Stomach smooth muscle (tissue), 2 donors: ENCODE data around the gene DAB2IP.
A peak's percentile ranks its signal among the peaks of the same experiment; 100 is the strongest.
"Not testable (repeated sequence)": the region's sequence is repeated elsewhere in the genome, so short reads cannot be mapped to it uniquely, and the experiment has no call there.

Source experiments
- H3K27ac ChIP-seq: one replicate; pipeline ENCODE4 v1.7.0; 2013; ENCODE audit warnings: mild to moderate bottlenecking, low read length, inconsistent platforms
- H3K27me3 ChIP-seq, 2 donors: one replicate each; pipeline ENCODE4 v1.7.0; 2013; ENCODE audit warnings: low read length in 2 of 2; ENCODE audit not compliant: insufficient read depth in 2 of 2, control insufficient read depth in 1 of 2
- H3K36me3 ChIP-seq, 2 donors: one replicate each; pipeline ENCODE4 v1.7.0; 2013; ENCODE audit warnings: low read length in 2 of 2; ENCODE audit not compliant: control insufficient read depth in 2 of 2, insufficient read depth in 2 of 2
- H3K4me1 ChIP-seq: one replicate; pipeline ENCODE4 v1.7.0; 2013; ENCODE audit warnings: low read length; ENCODE audit not compliant: control insufficient read depth, insufficient read depth
- H3K4me3 ChIP-seq, 2 donors: one replicate each; pipeline ENCODE4 v1.7.0; 2013; ENCODE audit warnings: low read length in 2 of 2
- H3K9ac ChIP-seq, 2 donors: one replicate each; pipeline ENCODE4 v1.7.0; 2013; ENCODE audit warnings: low read length in 2 of 2, mild to moderate bottlenecking in 1 of 2
- H3K9me3 ChIP-seq, 2 donors: one replicate each; pipeline ENCODE4 v1.7.0; 2013; ENCODE audit warnings: low read length in 2 of 2; ENCODE audit not compliant: control insufficient read depth in 2 of 2
- donor health status: healthy.
- donor health status: Pancreatic carcinoma.

Gene DAB2IP

GRCh38 chr9:121644040-121644439 is 7.4 kb upstream of the DAB2IP start:
- not testable (repeated sequence) for H3K4me3 ChIP-seq, H3K9ac ChIP-seq, H3K27ac ChIP-seq, H3K27me3 ChIP-seq, H3K9me3 ChIP-seq, H3K36me3 ChIP-seq
- peaks cover 20% of the 10 kb centered on the region for H3K4me1 ChIP-seq

DNA sequence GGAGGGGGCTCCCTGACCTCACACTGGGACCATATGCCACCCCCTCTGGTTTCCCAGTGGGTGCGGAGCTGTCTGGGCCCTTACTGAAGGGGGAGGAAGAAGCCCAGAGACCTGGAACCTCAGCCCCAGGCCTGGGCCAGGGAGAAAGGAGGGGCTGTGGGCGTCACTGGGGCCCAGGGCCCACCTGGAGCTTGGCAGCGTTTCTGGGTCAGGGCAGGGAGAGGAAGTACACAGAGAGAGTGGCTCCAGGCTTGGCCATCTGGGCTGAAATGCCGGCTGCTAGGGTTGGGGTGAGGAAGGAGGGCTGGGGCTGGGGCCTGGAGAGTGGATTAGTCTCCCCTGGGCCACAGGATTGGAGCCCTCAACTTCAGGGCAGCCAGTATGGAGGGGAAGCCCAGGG is 6.4 kb upstream of the DAB2IP start:
- no peaks in the 10 kb centered on the region for H3K36me3 ChIP-seq
- H3K9ac ChIP-seq, result peak overlapping the region; percentile 21 to 45
- peak overlapping the region; percentile 18 for H3K27ac ChIP-seq
- H3K27me3 ChIP-seq, result no peaks in the 10 kb centered on the region
- peaks cover 27% of the 10 kb centered on the region for H3K4me1 ChIP-seq
- H3K9me3 ChIP-seq, result no peaks in the 10 kb centered on the region
- H3K4me3 ChIP-seq, result no peak overlapping the region

- H3K27me3 ChIP-seq, result no peaks in the 10 kb centered on the region
- no peak overlapping the region for H3K4me3 ChIP-seq
- no peak overlapping the region for H3K27ac ChIP-seq
Observed at GRCh38 chr9:121645853-121646807, 5.3 kb upstream of the DAB2IP start.

GRCh38 chr9:121646992-121647391 is 4.4 kb upstream of the DAB2IP start:
- peaks cover 38% of the 10 kb centered on the region for H3K4me1 ChIP-seq
- H3K9ac ChIP-seq, result no peak overlapping the region
- no peaks in the 10 kb centered on the region for H3K9me3 ChIP-seq
- H3K27me3 ChIP-seq, result no peaks in the 10 kb centered on the region
- H3K4me3 ChIP-seq, result no peak overlapping the region
- H3K36me3 ChIP-seq, result no peaks in the 10 kb centered on the region
- H3K27ac ChIP-seq, result no peak overlapping the region

More at GRCh38 chr9:121645853-121646807, 5.3 kb upstream of the DAB2IP start:
- Histone ChIP-seq H3K36me3 (no peaks in the 10 kb centered on the region), H3K4me1 (peaks cover 32% of the 10 kb centered on the region), H3K9me3 (no peaks in the 10 kb centered on the region), H3K9ac (no peak overlapping the region)

- Histone ChIP-seq H3K9ac (no peak overlapping the region), H3K27ac (no peak overlapping the region), H3K4me3 (no peak overlapping the region), H3K4me1 (peaks cover 49% of the 10 kb centered on the region), H3K9me3 (no peaks in the 10 kb centered on the region), H3K27me3 (no peaks in the 10 kb centered on the region), H3K36me3 (no peaks in the 10 kb centered on the region)
Observed at GRCh38 chr9:121648172-121648571, 3.3 kb upstream of the DAB2IP start.

- Histone ChIP-seq H3K4me3 (no peak overlapping the region), H3K27ac (peak overlapping the region; percentile 24), H3K9me3 (no peaks in the 10 kb centered on the region), H3K27me3 (no peaks in the 10 kb centered on the region), H3K36me3 (no peaks in the 10 kb centered on the region), H3K9ac (no peak overlapping the region), H3K4me1 (peaks cover 54% of the 10 kb centered on the region)
Observed at GRCh38 chr9:121648799-121649198, 2.6 kb upstream of the DAB2IP start.

- Histone ChIP-seq H3K27ac (peak overlapping the region; percentile 46), H3K9me3 (no peaks in the 10 kb centered on the region), H3K36me3 (no peaks in the 10 kb centered on the region), H3K4me3 (no peak overlapping the region), H3K4me1 (peaks cover 56% of the 10 kb centered on the region), H3K27me3 (no peaks in the 10 kb centered on the region), H3K9ac (no peak overlapping the region)
Observed at GRCh38 chr9:121649476-121650216, 1.8 kb upstream of the DAB2IP start.

DNA sequence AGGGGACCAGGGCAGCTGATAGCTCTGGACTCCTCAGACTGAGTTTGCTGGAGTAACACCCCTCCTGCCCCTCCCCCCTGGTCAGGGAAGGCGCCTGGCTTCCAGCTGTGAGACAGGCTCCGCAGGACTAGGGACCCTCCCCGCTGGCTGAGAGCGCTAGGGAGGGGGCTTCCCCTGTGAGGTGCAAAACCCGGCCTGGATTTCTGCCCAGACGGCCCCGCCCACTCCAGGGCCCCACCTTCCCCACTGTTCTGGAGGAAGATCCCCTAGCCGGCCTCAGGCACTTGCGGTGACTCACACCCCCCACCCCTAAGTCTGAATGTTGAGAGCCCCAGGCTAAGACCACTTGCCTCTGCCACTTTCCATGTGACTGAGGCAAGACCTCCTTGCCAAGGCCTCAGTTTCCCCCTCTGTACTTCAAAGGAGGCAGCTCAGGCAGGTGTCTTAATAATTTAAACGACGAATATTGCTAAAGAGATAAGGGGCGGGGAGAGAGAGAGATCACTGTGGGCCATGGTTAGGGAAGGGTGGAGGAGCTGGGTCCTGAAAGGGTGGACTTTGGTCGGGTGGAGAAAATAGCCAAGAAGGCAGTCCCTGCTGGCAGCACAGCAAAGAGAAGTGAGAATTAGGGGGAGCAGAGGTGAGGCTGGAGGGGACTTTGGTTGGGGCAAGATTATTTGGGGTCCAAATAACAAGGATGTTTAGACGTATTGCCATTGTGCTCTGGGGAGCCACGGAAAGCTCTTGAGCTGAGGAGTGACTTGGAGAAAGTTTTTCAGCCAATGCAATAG is 1.0 kb upstream of the DAB2IP start:
- no peaks in the 10 kb centered on the region for H3K36me3 ChIP-seq
- H3K27me3 ChIP-seq, result no peaks in the 10 kb centered on the region
- no peak overlapping the region for H3K9ac ChIP-seq
- peak overlapping the region in 1 of 2 donors; percentile 76 for H3K4me3 ChIP-seq
- peak overlapping the region; percentile 46 for H3K27ac ChIP-seq
- H3K4me1 ChIP-seq, result peaks cover 56% of the 10 kb centered on the region
- H3K9me3 ChIP-seq, result no peaks in the 10 kb centered on the region

GRCh38 chr9:121651008-121651294 is 483 bp upstream of the DAB2IP start:
- Histone ChIP-seq H3K27ac (peak overlapping the region; percentile 46), H3K9ac (peak overlapping the region in 1 of 2 donors; percentile 58), H3K4me1 (peaks cover 55% of the 10 kb centered on the region), H3K9me3 (no peaks in the 10 kb centered on the region), H3K36me3 (no peaks in the 10 kb centered on the region), H3K4me3 (peak overlapping the region; percentile 59 to 76), H3K27me3 (no peaks in the 10 kb centered on the region)

DNA sequence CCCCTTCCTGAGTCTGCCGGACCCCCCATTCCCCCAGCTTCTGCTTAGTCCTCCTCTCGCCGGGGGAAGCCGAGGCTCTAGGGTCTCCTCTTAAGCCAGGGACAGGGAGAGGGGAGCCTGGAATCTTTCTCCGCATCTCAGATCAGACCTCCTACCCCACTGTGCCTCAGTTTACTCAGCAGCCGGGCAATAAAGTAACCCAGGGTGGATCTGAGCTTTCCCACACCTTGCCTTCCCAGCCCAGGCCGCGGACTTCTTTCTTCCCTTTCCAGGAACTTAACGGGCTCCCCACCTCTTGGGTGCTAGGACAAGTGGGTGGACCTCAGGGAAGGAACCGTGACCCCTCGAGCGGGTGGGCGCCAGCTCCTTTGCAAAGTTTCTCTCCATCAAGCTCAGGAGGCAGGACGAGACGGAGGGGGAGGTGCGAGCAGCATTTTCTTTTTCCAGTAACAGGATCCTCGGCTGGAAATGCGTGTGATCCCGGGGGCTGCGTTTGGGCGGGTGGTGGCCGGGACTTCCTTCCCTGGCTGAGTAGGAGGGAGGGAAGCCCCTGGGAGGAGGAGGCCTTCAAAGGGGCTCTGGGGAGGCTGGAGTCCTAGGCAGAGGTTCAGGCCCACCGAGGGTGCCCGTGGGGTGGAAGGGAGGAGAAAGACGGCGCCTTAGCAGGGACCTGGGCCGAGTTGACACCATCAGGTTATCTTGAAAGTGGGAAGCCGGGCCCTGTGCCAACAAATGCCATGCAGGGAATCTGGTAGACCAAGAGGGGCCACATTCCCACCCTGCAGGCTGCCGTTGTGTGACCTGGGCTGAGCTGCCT is 795 bp downstream of the DAB2IP start:
- H3K27ac ChIP-seq, result peak overlapping the region; percentile 58
- peaks cover 64% of the 10 kb centered on the region for H3K4me1 ChIP-seq
- H3K27me3 ChIP-seq, result no peaks in the 10 kb centered on the region
- peaks cover 0 to 3% of the 10 kb centered on the region in 2 donors for H3K36me3 ChIP-seq
- no peaks in the 10 kb centered on the region for H3K9me3 ChIP-seq
- H3K9ac ChIP-seq, result peak overlapping the region; percentile 58 to 77
- peak overlapping the region; percentile 76 to 77 for H3K4me3 ChIP-seq
